HG02885 (cell line): ENCODE results near the gene ABCD3.
"Not testable (repeated sequence)": the region's sequence is repeated elsewhere in the genome, so short reads cannot be mapped to it uniquely, and the experiment has no call there.

Experiments
- ATAC-seq: cut with Tn5 transposase; IDR thresholded peaks from one replicate; pipeline ENCODE4 v1.9.1; 2021; ENCODE audit warnings: mild to moderate bottlenecking; ENCODE audit not compliant: unreplicated experiment, poor library complexity

ABCD3 gene

DNA sequence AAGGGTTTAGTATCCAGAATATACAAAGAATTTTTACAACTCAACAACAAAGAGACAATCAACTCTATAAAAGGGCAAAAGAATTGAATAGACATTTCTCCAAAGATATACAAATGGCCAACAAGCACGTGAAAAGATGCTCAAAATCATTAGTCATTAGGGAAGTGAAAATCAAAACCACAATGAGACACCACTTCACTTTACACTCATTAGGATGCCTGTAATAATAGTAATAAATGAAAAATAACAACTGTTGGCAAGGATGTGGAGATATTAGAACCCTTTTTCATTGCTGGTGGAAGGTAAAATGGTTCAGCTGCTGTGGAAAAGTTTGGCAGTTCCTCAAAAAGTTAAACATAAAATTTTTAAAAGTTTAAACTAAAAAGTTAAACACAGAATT is 7.0 kb upstream of the ABCD3 start:
- ATAC-seq = peak; percentile 91

DNA sequence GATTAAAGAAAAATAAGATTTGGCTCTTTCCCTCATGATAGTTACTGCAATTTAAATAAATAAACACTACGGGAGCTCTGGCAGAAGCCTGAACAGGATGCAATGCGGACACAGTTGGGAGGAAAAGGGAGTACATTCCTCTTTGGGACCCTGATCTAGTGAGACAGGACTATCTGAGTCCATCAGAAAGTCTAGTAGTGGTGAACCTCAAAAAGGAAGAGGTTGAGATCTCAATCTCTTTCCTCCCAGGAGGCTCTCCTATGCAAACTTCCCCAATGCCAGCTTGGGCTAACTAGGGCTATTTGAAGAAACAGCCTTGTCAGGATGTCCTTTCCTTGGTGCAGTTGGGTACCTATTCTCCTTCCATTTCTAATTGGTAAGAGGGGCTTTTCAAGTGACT is 4.9 kb upstream of the ABCD3 start:
- ATAC-seq = no peak

DNA sequence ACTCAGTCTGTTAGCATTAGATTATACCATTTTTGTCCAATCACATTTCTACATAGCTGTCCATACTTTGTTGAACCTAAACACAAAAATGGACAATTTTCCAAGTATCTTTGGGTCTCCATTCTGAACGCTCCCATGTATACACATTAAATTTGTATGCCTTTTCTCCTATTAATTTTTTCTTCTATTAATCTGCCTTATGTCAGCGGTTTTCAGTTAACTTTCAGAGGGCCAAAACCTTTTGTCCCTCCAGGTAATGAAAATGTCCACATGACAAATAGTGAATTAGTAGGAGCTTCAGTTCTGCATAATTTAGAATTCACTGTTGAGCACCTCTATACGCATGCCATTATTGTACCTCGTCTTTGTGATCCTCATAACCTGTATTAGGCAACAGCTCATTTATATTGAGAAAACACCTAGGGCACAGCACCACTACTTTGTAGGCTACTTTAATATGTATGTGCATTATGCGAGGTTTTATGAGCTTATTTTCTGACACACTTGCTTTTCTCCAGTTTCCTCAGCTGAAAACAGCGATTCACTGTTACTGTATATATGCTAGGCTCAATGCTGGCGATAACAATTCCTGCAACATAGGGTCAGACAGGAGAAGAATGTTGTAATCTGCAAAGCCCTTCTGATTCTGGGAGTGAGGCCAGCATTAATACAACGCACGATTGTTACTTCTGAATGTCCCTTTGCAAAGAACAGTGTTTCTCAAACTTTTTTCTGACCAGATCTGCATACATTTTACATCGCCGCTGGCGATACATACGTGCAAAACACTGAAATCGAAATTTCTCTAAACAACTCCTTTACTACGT is 1.1 kb upstream of the ABCD3 start:
- no peak for ATAC-seq

- ATAC-seq = no peak
Measured at GRCh38 chr1:94417728-94417977, 536 bp upstream of the ABCD3 start.

- no peak for ATAC-seq
Measured at GRCh38 chr1:94418664-94419655, 771 bp downstream of the ABCD3 start.

GRCh38 chr1:94422115-94422820 is 4.1 kb downstream of the ABCD3 start:
- ATAC-seq = no peak

DNA sequence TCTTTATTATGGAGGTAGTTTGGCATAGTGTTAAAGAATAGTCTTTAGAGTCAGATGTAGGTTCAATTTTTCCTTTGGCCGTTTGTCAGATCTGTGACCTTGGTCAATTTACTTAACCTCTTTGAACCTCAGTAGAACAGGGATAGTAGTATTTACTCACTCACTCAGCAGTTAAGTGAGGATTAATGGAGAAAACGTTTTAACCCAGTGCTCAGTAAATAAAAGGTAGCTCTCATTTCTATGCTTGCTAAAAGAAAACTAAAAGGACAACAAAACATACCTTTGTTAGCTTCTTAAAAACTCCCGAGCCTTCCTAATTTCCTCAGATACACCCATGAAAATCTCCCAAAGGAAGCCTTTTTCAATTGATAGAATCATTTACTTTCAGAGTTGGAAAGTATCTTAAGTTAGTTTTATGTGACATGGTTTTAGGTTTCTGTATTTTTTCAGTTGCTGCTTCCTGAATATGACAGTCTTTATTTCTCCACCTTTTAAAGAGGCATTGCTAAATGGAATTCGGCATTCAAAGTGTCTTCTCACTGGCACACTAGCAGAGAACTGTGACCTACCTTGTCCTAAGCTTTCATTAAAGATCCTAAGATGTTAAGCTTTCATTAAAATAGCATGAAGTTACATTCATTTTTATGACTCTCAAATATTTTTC is 7.8 kb downstream of the ABCD3 start:
- no peak for ATAC-seq

- not testable (repeated sequence) for ATAC-seq
Measured at GRCh38 chr1:94426485-94426870, 8.3 kb downstream of the ABCD3 start.

GRCh38 chr1:94428441-94428840 is 10.3 kb downstream of the ABCD3 start:
- ATAC-seq = no peak

GRCh38 chr1:94428927-94429528 is 10.8 kb downstream of the ABCD3 start:
- not testable (repeated sequence) for ATAC-seq

DNA sequence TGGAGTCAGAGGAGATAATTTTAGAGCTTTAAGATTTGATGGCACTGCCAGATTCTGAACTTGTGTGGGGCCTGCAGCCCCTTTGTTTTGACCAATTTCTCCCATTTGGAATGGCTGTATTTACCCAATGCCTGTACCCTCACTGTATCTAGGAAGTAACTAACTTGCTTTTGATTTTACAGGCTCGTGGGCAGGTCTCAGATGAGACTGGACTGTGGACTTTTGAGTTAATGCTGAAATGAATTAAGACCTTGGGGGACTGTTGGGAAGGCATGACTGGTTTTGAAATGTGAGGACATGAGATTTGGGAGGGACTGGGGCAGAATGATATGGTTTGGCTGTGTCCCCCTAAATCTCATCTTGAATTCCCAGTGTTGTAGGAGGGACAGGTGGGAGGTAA is 11.9 kb downstream of the ABCD3 start:
- not testable (repeated sequence) for ATAC-seq

DNA sequence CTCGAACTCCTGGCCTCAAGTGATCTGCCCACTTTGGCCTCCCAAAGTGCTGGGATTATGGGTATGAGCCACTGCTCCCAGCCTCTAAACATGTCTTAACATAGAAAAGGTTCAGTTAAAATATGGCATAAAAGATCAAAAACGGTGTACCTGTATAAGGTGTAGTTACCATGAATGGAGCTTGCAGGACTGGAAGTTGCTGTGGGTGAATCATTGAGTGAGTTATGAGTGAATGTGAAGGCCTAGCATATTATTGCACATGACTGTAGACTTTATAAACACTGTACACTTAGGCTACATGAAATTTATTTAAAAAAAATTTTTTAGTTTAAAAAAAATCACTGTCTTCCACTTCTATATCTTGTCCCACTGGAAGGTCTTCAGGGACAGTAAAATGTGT is 15.7 kb downstream of the ABCD3 start:
- ATAC-seq = no peak

DNA sequence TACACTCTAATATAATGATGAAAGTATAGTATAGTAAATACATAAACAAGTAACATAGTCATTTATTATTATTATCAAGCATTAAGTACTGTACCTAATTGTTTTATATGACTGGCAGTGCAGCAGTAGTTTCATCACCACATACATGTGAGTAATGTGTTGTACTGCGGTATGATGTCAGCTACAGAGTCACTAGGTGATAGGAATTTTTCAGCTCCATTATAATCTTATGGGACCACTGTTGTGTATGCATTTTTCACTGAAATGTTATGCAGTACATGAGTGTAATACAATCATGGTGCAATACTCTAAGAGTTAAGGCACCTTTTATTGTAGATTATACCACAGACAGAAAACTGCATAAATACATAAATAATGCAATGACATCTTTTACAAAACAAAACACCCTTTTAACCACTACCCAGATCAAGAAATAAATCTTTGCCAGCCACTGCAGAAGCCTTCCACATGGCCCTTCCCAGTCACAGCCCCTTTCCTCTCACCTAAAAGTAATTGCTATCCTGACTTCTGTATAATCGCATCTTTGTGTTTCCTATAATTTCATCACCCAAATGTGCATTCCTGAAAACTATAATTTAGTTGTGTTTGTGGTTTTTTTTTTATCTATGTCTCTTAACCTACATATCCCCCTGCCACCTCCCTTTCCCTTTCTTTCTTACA is 16.3 kb downstream of the ABCD3 start:
- ATAC-seq = no peak

GRCh38 chr1:94438692-94439276 is 20.6 kb downstream of the ABCD3 start:
- no peak for ATAC-seq

GRCh38 chr1:94440088-94440487 is 21.9 kb downstream of the ABCD3 start:
- ATAC-seq = no peak

DNA sequence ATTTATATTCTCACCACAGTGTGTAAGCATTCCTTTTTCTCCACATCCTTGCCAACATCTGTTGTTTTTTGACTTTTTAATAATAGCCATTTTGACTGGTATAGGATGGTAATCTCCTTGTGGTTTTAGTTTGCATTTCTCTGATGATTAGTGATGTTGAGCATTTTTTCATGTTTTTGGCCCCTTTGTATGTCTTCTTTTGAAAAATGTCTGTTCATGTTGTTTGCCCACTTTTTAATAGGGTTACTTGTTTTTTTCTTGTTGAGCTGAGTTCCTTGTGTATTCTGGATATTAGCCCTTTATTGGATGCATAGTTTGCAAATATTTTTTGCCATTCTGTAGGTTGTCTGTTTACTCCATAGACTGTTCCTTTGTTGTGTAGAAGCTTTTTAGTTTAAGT is 24.9 kb downstream of the ABCD3 start:
- ATAC-seq = not testable (repeated sequence)

- not testable (repeated sequence) for ATAC-seq
Measured at GRCh38 chr1:94444819-94445218, 26.6 kb downstream of the ABCD3 start.

- not testable (repeated sequence) for ATAC-seq
Measured at GRCh38 chr1:94445733-94446132, 27.5 kb downstream of the ABCD3 start.

DNA sequence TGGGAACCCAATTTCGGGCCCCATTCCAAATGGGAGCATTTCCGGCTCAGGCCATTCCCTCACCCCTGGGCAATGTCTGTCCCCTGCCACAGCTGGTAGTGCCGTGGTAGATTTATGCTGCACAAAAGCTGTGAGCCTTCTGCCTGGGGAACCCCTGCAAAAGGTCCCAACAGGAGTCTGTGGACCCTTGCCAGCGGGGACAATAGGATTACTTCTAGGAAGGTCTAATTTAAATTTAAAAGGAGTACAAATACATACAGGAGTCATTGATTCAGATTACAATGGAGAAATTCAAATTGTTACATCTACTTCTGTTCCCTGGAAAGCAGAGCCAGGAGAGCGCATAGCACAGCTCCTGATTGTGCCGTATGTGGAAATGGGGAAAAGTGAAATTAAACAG is 28.0 kb downstream of the ABCD3 start:
- ATAC-seq = not testable (repeated sequence)
